K562 (cell line): Measurements from ENCODE around the gene PHTF1. TPM values are rescaled to one million over a fixed set of nuclear protein-coding genes. Genes with fewer than 3 reads are reported as not detected.

ENCODE experiments used
- ATAC-seq: fragments of 200-7000 bp; cut with Tn5 transposase; 3 replicates; pipeline ENCODE4 v1.9.1; 2020; ENCODE audit warnings: moderate library complexity
- BruUV-seq: library from RNA; stranded (reverse); fragments of 400-500 nt; replicated peaks from 2 replicates; lab custom pipeline; 2021; lab: Mats Ljungman, UMichigan
- CTCF ChIA-PET: fragments of 300-600 bp; formaldehyde crosslinking; extraction: SDS; loops from one replicate; lab custom pipeline; 2021; ENCODE audit warnings: low intra/inter-chr PET ratio; lab: Yijun Ruan, JAX
- POLR2A ChIA-PET: fragments of 300-600, 350-650 bp; sonication (Branson Sonifier 250); formaldehyde crosslinking; extraction: SDS; loops from one replicate; lab custom pipeline; 2021; ENCODE audit warnings: antibody characterized with exemption, inconsistent platforms; lab: Yijun Ruan, JAX
- DNase-seq, 4 experiments: peaks; one replicate each; pipeline versions ENCODE4 v3.0.0 to v3.0.0-alpha.2; 2011 to 2018; ENCODE audit warnings: low spot score in 3 of 4, mixed read lengths in 3 of 4; ENCODE audit errors: extremely low read depth in 1 of 4
- FAIRE-seq: peaks from 2 replicates; lab custom pipeline; 2011; peaks lifted over from hg19 to GRCh38; lab: Jason Lieb, UNC
- H2AFZ ChIP-seq: 2 replicates; pipeline ENCODE4 v1.6.0; 2011; ENCODE audit warnings: low read depth, low read length, control low read depth, inconsistent platforms
- H3K27ac ChIP-seq: fragments of 200-600 bp; 3 replicates; pipeline ENCODE4 v1.8.0; 2011; ENCODE audit warnings: low read depth, mild to moderate bottlenecking, control low read depth, inconsistent platforms, low read length, moderate library complexity, mixed read lengths; ENCODE audit errors: extremely low read depth
- H3K27me3 ChIP-seq, 2 experiments: fragments of 300-600 bp in 1 of 2; 2 replicates in 1 of 2; 3 replicates in 1 of 2; pipeline versions ENCODE4 v1.6.0 to v1.8.0; 2011; ENCODE audit warnings: inconsistent platforms in 2 of 2, low read length in 2 of 2, mild to moderate bottlenecking in 1 of 2, mixed read lengths in 1 of 2, moderate library complexity in 1 of 2; ENCODE audit not compliant: control insufficient read depth in 2 of 2, insufficient read depth in 2 of 2
- H3K36me3 ChIP-seq: fragments of 300-600 bp; 3 replicates; pipeline ENCODE4 v1.8.0; 2011; ENCODE audit warnings: mild to moderate bottlenecking, low read length, inconsistent platforms; ENCODE audit not compliant: control insufficient read depth, insufficient read depth
- H3K4me1 ChIP-seq, 2 experiments: fragments of 200-600 bp in 1 of 2; replicated peaks in 1 of 2; 2 replicates in 1 of 2; 3 replicates in 1 of 2; pipeline versions ENCODE4 v1.5.1 to v1.8.0; 2011; ENCODE audit warnings: inconsistent platforms in 2 of 2, low read length in 2 of 2, mild to moderate bottlenecking in 1 of 2, mixed read lengths in 1 of 2, moderate library complexity in 1 of 2; ENCODE audit not compliant: control insufficient read depth in 2 of 2, insufficient read depth in 2 of 2
- H3K4me2 ChIP-seq: 2 replicates; pipeline ENCODE4 v1.6.1; 2011; ENCODE audit warnings: low read length, control low read depth, inconsistent platforms, mixed read lengths; ENCODE audit not compliant: insufficient read depth
- H3K4me3 ChIP-seq: fragments of 200-600 bp; sonication (generic), shearing (Covaris generic); 2 replicates; pipeline ENCODE4 v1.5.1; 2016; ENCODE audit warnings: control low read depth, inconsistent platforms
- H3K79me2 ChIP-seq: fragments of 200-600 bp; 3 replicates; pipeline ENCODE4 v1.8.0; 2011; ENCODE audit warnings: low read length, inconsistent platforms; ENCODE audit not compliant: control insufficient read depth, insufficient read depth
- H3K9ac ChIP-seq, 2 experiments: 2 replicates each; pipeline versions ENCODE4 v1.6.0 to v1.6.1; 2011; ENCODE audit warnings: low read depth in 2 of 2, low read length in 2 of 2, control low read depth in 1 of 2, inconsistent platforms in 1 of 2, mild to moderate bottlenecking in 1 of 2, mixed read lengths in 1 of 2; ENCODE audit not compliant: insufficient read depth in 1 of 2
- H3K9me1 ChIP-seq: one replicate; pipeline ENCODE4 v1.6.0; 2011; ENCODE audit warnings: inconsistent platforms, mild to moderate bottlenecking, low read length, moderate library complexity; ENCODE audit not compliant: control insufficient read depth, insufficient read depth
- H3K9me3 ChIP-seq: replicated peaks from 2 replicates; pipeline ENCODE4 v1.5.1; 2011; ENCODE audit warnings: low read depth, low read length, inconsistent platforms; ENCODE audit not compliant: control insufficient read depth, insufficient read depth
- H4K20me1 ChIP-seq: replicated peaks from 2 replicates; pipeline ENCODE4 v1.6.1; 2011; ENCODE audit warnings: low read length, inconsistent platforms, mixed read lengths; ENCODE audit not compliant: control insufficient read depth, insufficient read depth
- ATF1 ChIP-seq, 2 experiments: fragments of 450-650 bp in 1 of 2; IDR thresholded peaks; 2 replicates each; pipeline ENCODE4 v1.6.1; 2016; ENCODE audit warnings: missing compliant biosample characterization in 1 of 2, missing genetic modification characterization in 1 of 2
- CEBPB ChIP-seq: fragments of 450-650 bp; IDR thresholded peaks from 2 replicates; pipeline ENCODE4 v1.6.1; 2016; ENCODE audit warnings: missing genetic modification characterization, missing compliant biosample characterization
- CEBPG ChIP-seq, 3 experiments: fragments of 200-800 bp in 1 of 3; sonication (Bioruptor generic) in 1 of 3; sonication (generic) in 1 of 3; formaldehyde crosslinking in 1 of 3; IDR thresholded peaks in 2 of 3; conservative IDR thresholded peaks in 1 of 3; 2 replicates each; pipeline versions ENCODE4 v1.6.1 to v1.8.0; 2016 to 2022; ENCODE audit warnings: missing compliant biosample characterization in 2 of 3, missing genetic modification characterization in 2 of 3, mild to moderate bottlenecking in 1 of 3, missing genetic modification reagents in 1 of 3
- FOSL1 ChIP-seq: fragments of 200-800 bp; sonication (Bioruptor generic); conservative IDR thresholded peaks from 2 replicates; pipeline ENCODE4 v1.6.1; 2016; ENCODE audit warnings: missing genetic modification characterization, missing compliant biosample characterization
- HNRNPLL ChIP-seq: fragments of 200-400 bp; formaldehyde crosslinking; IDR thresholded peaks from 2 replicates; pipeline ENCODE4 v1.6.1; 2017; ENCODE audit warnings: low read length, low read depth, mild to moderate bottlenecking; ENCODE audit not compliant: poor library complexity, severe bottlenecking
- IRF1 ChIP-seq: sonication (generic); formaldehyde crosslinking; IDR thresholded peaks from 2 replicates; pipeline ENCODE4 v1.8.0; 2022; ENCODE audit warnings: missing genetic modification reagents, mild to moderate bottlenecking, borderline replicate concordance
- NCOA2 ChIP-seq, 2 experiments: fragments of 450-650 bp; IDR thresholded peaks; 2 replicates each; pipeline ENCODE4 v1.6.1; 2018; ENCODE audit warnings: mild to moderate bottlenecking in 2 of 2, moderate library complexity in 1 of 2; ENCODE audit not compliant: partially characterized antibody in 2 of 2
- RBM14 ChIP-seq: fragments of 200-400 bp; formaldehyde crosslinking; IDR thresholded peaks from 2 replicates; pipeline ENCODE4 v1.6.1; 2018; ENCODE audit warnings: low read depth, mild to moderate bottlenecking, low read length, moderate library complexity, borderline replicate concordance; ENCODE audit not compliant: insufficient read depth
- SAP30 ChIP-seq: fragments of 200-600 bp; sonication (generic); IDR thresholded peaks from 2 replicates; pipeline ENCODE4 v1.6.1; 2012; ENCODE audit warnings: borderline replicate concordance, low read depth, mild to moderate bottlenecking, moderate library complexity, low read length, control low read depth, inconsistent platforms; ENCODE audit not compliant: insufficient read depth, poor library complexity, severe bottlenecking
- SMARCE1 ChIP-seq: fragments of 450-650 bp; IDR thresholded peaks from 2 replicates; pipeline ENCODE4 v1.7.1; 2016; ENCODE audit warnings: mild to moderate bottlenecking
- SOX6 ChIP-seq: fragments of 450-650 bp; IDR thresholded peaks from 2 replicates; pipeline ENCODE4 v1.6.1; 2014; ENCODE audit warnings: mild to moderate bottlenecking
- TSC22D4 ChIP-seq: fragments of 450-650 bp; IDR thresholded peaks from 2 replicates; pipeline ENCODE4 v1.6.1; 2016; ENCODE audit warnings: missing genetic modification characterization, missing biosample characterization, control low read depth
- ZEB2 ChIP-seq: fragments of 450-650 bp; IDR thresholded peaks from 2 replicates; pipeline ENCODE4 v1.6.1; 2016
- WGBS: fragments of 100-300 bp; shearing (Covaris generic); methylation state at CpG from one replicate; pipeline ENCODE4 v1.1.6; 2016; ENCODE audit warnings: low coverage, mixed read lengths; ENCODE audit not compliant: insufficient coverage; ENCODE audit errors: missing lambda C conversion rate; 5-methylcytosine and 5-hydroxymethylcytosine counted together
- in situ Hi-C: fragments of 300-500 bp; cut with MboI; formaldehyde crosslinking; loops from 4 replicates; pipeline ENCODE4 v1.15.0; 2018; ENCODE audit warnings: inconsistent platforms, mixed read lengths
- intact Hi-C: fragments of 100-400 bp; cut with micrococcal nuclease; formaldehyde crosslinking; loops from 2 replicates; pipeline ENCODE4 v1.14.2; 2022
- polyA plus RNA-seq, 8 experiments: library from polyadenylated mRNA; depleted of rRNA in 4 of 8; stranded (reverse) in 5 of 8; unstranded in 3 of 8; fragments of >200 nt; fragmentation: Nextera tagmentation in 2 of 8; fragmentation: Illumina TruSeq in 1 of 8; extraction: Ambion mirVana in 2 of 8; extraction: Trizol in 1 of 8; gene quantifications; 2 replicates each; pipeline versions ENCODE4 v1.2.1 to v1.2.3, GENCODE V29; 2011 to 2014; ENCODE audit warnings: inconsistent platforms in 1 of 8, missing spikeins in 1 of 8
- total RNA-seq, 7 experiments: library from RNA; depleted of rRNA in 6 of 7; stranded (reverse); fragments of >200 nt in 6 of 7; fragmentation: Illumina TruSeq in 2 of 7; extraction: Trizol in 2 of 7; gene quantifications; 2 replicates each; pipeline versions ENCODE4 v1.2.1 to v1.2.3, GENCODE V29; 2011 to 2021; ENCODE audit warnings: low replicate concordance in 1 of 7
- TF ChIP-seq, protein P1 (sequence below), 2 experiments: IDR thresholded peaks in 1 of 2; conservative IDR thresholded peaks in 1 of 2; 2 replicates each; pipeline ENCODE4 v1.6.1; 2016; ENCODE audit warnings: low read depth in 2 of 2, mild to moderate bottlenecking in 1 of 2, missing compliant biosample characterization in 1 of 2, missing genetic modification characterization in 1 of 2, moderate library complexity in 1 of 2

The PHTF1 gene
- total and polyA plus RNA-seq, 9 of the 15 experiments (the other 6 are each of a cell fraction or from before 2014, with no cell fraction given), result 8.4 to 36.2 (median 23.0) TPM

- no peak for TF ChIP-seq NCOA2 (IDR thresholded peaks at IDR 0.05; ENCODE audit: partially characterized antibody in 2 of 2)
Observed at GRCh38 chr1:113676524-113676923, 82.8 kb downstream of the PHTF1 start (continued).

GRCh38 chr1:113675302-113675701, 84.0 kb downstream of the PHTF1 start:
- no peak overlapping the region for H3K4me2 ChIP-seq
- CTCF ChIA-PET, result interaction anchor here (0.6 kb wide), 1 partner anchor 534 kb away, joined by 4 read pairs; no protein-coding TSS in a partner anchor
- intact Hi-C loops, result loop anchor here (5.0 kb wide), 5 partner anchors 137 to 958 kb away; partner anchors contain the start of genes MAGI3, PPM1J and RSBN1
- TF ChIP-seq SMARCE1 (peak; percentile 22; the same call in 1 of the 2 replicates), TSC22D4 (0 out of 2 replicates have a peak, but pooled peaks have one; percentile 65), CEBPB (tag) (peak; percentile 97), CEBPG (CRISPR knock-in tag; IDR thresholded peaks at IDR 0.05) (peak; percentile 61), CEBPG (tag; conservative IDR thresholded peaks at IDR 0.05 in 1 of 2, IDR thresholded peaks at IDR 0.05 in 1 of 2) (peak; percentile 92 to 96), SAP30 (no peak), HNRNPLL (no peak), IRF1 (CRISPR knock-in tag) (no peak), ATF1 (CRISPR knock-in tag; IDR thresholded peaks at IDR 0.05) (no peak), ATF1 (tag; IDR thresholded peaks at IDR 0.05) (0 out of 2 replicates have a peak, but pooled peaks have one; percentile 17), RBM14 (no peak), ZEB2 (peak; percentile 25; the same call in 1 of the 2 replicates), SOX6 (peak; percentile 81; the same call in 1 of the 2 replicates), FOSL1 (tag) (peak; percentile 63)
- TF ChIP-seq, protein P1, sequence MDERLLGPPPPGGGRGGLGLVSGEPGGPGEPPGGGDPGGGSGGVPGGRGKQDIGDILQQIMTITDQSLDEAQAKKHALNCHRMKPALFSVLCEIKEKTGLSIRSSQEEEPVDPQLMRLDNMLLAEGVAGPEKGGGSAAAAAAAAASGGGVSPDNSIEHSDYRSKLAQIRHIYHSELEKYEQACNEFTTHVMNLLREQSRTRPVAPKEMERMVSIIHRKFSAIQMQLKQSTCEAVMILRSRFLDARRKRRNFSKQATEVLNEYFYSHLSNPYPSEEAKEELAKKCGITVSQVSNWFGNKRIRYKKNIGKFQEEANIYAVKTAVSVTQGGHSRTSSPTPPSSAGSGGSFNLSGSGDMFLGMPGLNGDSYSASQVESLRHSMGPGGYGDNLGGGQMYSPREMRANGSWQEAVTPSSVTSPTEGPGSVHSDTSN (CRISPR knock-in tag; IDR thresholded peaks at IDR 0.05; ENCODE audit: low read depth), result no peak
- TF ChIP-seq, protein P1 (tag; conservative IDR thresholded peaks at IDR 0.05; ENCODE audit: low read depth), result peak; percentile 83

More at GRCh38 chr1:113675302-113675701, 84.0 kb downstream of the PHTF1 start:
- POLR2A ChIA-PET, result interaction anchor here (1.2 to 2.7 kb wide), 3 partner anchors 8 to 131 kb away, joined by 3 to 12 read pairs (median 3); no protein-coding TSS in a partner anchor
- in situ Hi-C loops, result loop anchor here (5.0 kb wide), 1 partner anchor 533 kb away; no protein-coding TSS in a partner anchor
- Histone ChIP-seq H3K27me3 (no peaks in the 10 kb centered on the region), H3K4me1 (peaks cover 0 to 27% of the 10 kb centered on the region in 2 experiments; a peak in 4 of 5 replicates), H3K27ac (no peak overlapping the region), H3K36me3 (no peaks in the 10 kb centered on the region), H4K20me1 (no peaks in the 10 kb centered on the region), H3K9me3 (no peaks in the 10 kb centered on the region), H3K9ac (no peak overlapping the region), H2AFZ (no peak overlapping the region), H3K9me1 (no peaks in the 10 kb centered on the region), H3K79me2 (no peaks in the 10 kb centered on the region), H3K4me3 (no peak overlapping the region)
- WGBS, result 26% methylated on average over 2 of the region's 2 CpGs
- DNase-seq, result no peak
- no TSS peak for BruUV-seq
- FAIRE-seq, result no peak
- ATAC-seq, result no peak
